Panc1 (cell line): ENCODE results near the gene WWOX. TPM values are rescaled to one million over a fixed set of nuclear protein-coding genes. Genes with fewer than 3 reads are reported as not detected.

Experiments used
- ATAC-seq: fragments of 200-7000 bp; cut with Tn5 transposase; 2 replicates; pipeline ENCODE4 v1.9.1; 2020; ENCODE audit warnings: mild to moderate bottlenecking, moderate library complexity
- BruUV-seq: library from RNA; stranded (reverse); fragments of 400-500 nt; replicated peaks from 2 replicates; lab custom pipeline; 2021; lab: Mats Ljungman, UMichigan
- CTCF ChIA-PET: fragments of 300-600 bp; sonication (Branson Sonifier 250); formaldehyde crosslinking; loops from one replicate; lab custom pipeline; 2022; ENCODE audit warnings: antibody characterized with exemption; lab: Charles Lee
- POLR2A ChIA-PET: fragments of 300-600 bp; sonication (Branson Sonifier 250); formaldehyde crosslinking; loops from one replicate; lab custom pipeline; 2022; ENCODE audit warnings: antibody characterized with exemption; lab: Charles Lee
- DNase-seq: peaks from one replicate; pipeline ENCODE4 v3.0.0-alpha.2; 2010; ENCODE audit warnings: low read depth, low spot score
- H3K27ac ChIP-seq: 2 replicates; pipeline ENCODE4 v1.5.1; 2011; ENCODE audit warnings: mild to moderate bottlenecking, low read length, inconsistent platforms
- H3K27me3 ChIP-seq: fragments of 200-500 bp; sonication (Bioruptor generic); 2 replicates; pipeline ENCODE4 v1.6.0; 2014; ENCODE audit warnings: low read length, inconsistent platforms; ENCODE audit not compliant: control insufficient read depth, insufficient read depth
- H3K36me3 ChIP-seq: fragments of 200-500 bp; sonication (Bioruptor generic); 2 replicates; pipeline ENCODE4 v1.5.1; 2014; ENCODE audit warnings: inconsistent platforms, mild to moderate bottlenecking, low read length, moderate library complexity; ENCODE audit not compliant: control insufficient read depth, insufficient read depth
- H3K4me1 ChIP-seq: 2 replicates; pipeline ENCODE4 v1.5.1; 2011; ENCODE audit warnings: inconsistent platforms, mild to moderate bottlenecking, low read length, moderate library complexity; ENCODE audit not compliant: control insufficient read depth, insufficient read depth
- H3K4me3 ChIP-seq, 2 experiments: 2 replicates each; pipeline ENCODE4 v1.5.1; 2011 to 2012; ENCODE audit warnings: low read depth in 2 of 2, low read length in 2 of 2, mild to moderate bottlenecking in 2 of 2, inconsistent platforms in 1 of 2, moderate library complexity in 1 of 2
- H3K9me3 ChIP-seq: fragments of 200-500 bp; sonication (Bioruptor generic); 2 replicates; pipeline ENCODE4 v1.5.1; 2014; ENCODE audit warnings: low read depth, mild to moderate bottlenecking, inconsistent platforms, low read length, moderate library complexity; ENCODE audit not compliant: control insufficient read depth, insufficient read depth
- CTCF ChIP-seq: fragments of 450-650 bp; IDR thresholded peaks from 2 replicates; pipeline ENCODE4 v1.5.1; 2017; ENCODE audit warnings: mild to moderate bottlenecking
- POLR2AphosphoS5 ChIP-seq: IDR thresholded peaks from 2 replicates; pipeline ENCODE4 v1.6.1; 2012; ENCODE audit warnings: mild to moderate bottlenecking, low read depth, low read length, moderate library complexity
- SIN3A ChIP-seq: IDR thresholded peaks from 2 replicates; pipeline ENCODE4 v1.6.1; 2012; ENCODE audit warnings: low read depth, mild to moderate bottlenecking, low read length, moderate library complexity, borderline replicate concordance; ENCODE audit not compliant: insufficient read depth
- TCF7L2 ChIP-seq: IDR thresholded peaks from 2 replicates; pipeline ENCODE4 v1.6.1; 2011; ENCODE audit warnings: mild to moderate bottlenecking, low read depth, low read length, inconsistent platforms
- in situ Hi-C: cut with HindIII; loops from 2 replicates; pipeline ENCODE4 v1.10.0; 2016; ENCODE audit warnings: low sequenced_read_pairs, low pct_unique_long_range_greater_than_20kb
- intact Hi-C: fragments of 100-400 bp; cut with micrococcal nuclease; formaldehyde crosslinking; loops from one replicate; pipeline ENCODE4 v1.10.0; 2022; ENCODE audit not compliant: unreplicated experiment
- total RNA-seq: library from RNA; stranded (reverse); gene quantifications from one replicate; pipeline ENCODE4 v1.2.1, GENCODE V29; 2021; ENCODE audit not compliant: unreplicated experiment
- TF ChIP-seq, protein P1 (sequence below), 2 experiments: IDR thresholded peaks; 2 replicates each; pipeline ENCODE4 v1.6.1; 2011 to 2012; ENCODE audit warnings: low read depth in 2 of 2, control low read depth in 1 of 2, low read length in 1 of 2, mild to moderate bottlenecking in 1 of 2, moderate library complexity in 1 of 2; ENCODE audit not compliant: insufficient read depth in 1 of 2

Gene WWOX
- total RNA-seq, 1 experiment from 2014 or later, result 12.5 TPM

DNA sequence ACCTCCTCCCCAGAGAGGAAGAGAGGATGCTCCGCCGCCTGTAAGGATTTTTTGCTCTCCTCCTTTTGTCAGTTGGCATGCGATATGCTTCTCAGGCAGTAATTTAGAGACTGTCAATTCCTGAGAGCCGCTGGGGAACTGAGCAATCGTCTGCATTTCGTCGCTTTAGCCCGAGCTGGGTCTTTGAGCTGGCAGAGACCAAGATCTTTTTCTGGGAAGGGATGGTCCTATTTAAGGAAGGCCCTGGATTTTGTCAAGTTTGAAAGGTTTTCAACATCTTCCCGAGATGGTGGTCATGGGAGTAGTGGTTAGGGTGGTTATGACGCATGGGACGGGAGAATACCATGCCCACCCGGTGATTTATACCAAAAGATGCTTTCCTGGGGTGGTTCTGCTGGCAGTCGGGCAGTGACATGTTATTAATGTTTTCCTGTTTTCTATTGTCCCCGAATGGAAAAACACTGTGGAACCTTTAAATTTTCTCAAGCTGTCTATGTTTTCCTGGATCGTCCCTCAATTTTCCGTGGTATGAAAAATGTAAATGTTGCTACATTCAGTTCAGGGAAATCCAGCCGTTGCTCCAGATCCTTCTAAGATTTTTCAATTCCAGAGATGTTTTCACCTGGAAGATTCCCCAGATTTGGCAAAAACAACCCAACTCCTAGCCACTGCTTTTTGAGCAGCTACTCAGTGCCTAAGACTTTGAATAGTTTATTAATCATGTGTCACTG is 914.6 kb downstream of the WWOX start:
- H3K27ac ChIP-seq, result no peak overlapping the region
- DNase-seq, result no peak
- in situ Hi-C loops (no loop called here), intact Hi-C loops (no loop called here)
- TF ChIP-seq SIN3A (no peak), TCF7L2 (no peak), POLR2AphosphoS5 (no peak), CTCF (no peak)
- TF ChIP-seq, protein P1, sequence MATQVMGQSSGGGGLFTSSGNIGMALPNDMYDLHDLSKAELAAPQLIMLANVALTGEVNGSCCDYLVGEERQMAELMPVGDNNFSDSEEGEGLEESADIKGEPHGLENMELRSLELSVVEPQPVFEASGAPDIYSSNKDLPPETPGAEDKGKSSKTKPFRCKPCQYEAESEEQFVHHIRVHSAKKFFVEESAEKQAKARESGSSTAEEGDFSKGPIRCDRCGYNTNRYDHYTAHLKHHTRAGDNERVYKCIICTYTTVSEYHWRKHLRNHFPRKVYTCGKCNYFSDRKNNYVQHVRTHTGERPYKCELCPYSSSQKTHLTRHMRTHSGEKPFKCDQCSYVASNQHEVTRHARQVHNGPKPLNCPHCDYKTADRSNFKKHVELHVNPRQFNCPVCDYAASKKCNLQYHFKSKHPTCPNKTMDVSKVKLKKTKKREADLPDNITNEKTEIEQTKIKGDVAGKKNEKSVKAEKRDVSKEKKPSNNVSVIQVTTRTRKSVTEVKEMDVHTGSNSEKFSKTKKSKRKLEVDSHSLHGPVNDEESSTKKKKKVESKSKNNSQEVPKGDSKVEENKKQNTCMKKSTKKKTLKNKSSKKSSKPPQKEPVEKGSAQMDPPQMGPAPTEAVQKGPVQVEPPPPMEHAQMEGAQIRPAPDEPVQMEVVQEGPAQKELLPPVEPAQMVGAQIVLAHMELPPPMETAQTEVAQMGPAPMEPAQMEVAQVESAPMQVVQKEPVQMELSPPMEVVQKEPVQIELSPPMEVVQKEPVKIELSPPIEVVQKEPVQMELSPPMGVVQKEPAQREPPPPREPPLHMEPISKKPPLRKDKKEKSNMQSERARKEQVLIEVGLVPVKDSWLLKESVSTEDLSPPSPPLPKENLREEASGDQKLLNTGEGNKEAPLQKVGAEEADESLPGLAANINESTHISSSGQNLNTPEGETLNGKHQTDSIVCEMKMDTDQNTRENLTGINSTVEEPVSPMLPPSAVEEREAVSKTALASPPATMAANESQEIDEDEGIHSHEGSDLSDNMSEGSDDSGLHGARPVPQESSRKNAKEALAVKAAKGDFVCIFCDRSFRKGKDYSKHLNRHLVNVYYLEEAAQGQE (IDR thresholded peaks at IDR 0.05; ENCODE audit: insufficient read depth in 1 of 2, low read depth in 2 of 2, low read length in 1 of 2), result no peak
- BruUV-seq, result no TSS peak
- ChIA-PET CTCF (no interaction called here), POLR2A (no interaction called here)
- H3K27me3 ChIP-seq, result no peaks in the 10 kb centered on the region
- H3K4me3 ChIP-seq, result no peak overlapping the region
- H3K9me3 ChIP-seq, result no peaks in the 10 kb centered on the region
- H3K36me3 ChIP-seq, result no peaks in the 10 kb centered on the region
- ATAC-seq, result no peak
- H3K4me1 ChIP-seq, result no peaks in the 10 kb centered on the region

DNA sequence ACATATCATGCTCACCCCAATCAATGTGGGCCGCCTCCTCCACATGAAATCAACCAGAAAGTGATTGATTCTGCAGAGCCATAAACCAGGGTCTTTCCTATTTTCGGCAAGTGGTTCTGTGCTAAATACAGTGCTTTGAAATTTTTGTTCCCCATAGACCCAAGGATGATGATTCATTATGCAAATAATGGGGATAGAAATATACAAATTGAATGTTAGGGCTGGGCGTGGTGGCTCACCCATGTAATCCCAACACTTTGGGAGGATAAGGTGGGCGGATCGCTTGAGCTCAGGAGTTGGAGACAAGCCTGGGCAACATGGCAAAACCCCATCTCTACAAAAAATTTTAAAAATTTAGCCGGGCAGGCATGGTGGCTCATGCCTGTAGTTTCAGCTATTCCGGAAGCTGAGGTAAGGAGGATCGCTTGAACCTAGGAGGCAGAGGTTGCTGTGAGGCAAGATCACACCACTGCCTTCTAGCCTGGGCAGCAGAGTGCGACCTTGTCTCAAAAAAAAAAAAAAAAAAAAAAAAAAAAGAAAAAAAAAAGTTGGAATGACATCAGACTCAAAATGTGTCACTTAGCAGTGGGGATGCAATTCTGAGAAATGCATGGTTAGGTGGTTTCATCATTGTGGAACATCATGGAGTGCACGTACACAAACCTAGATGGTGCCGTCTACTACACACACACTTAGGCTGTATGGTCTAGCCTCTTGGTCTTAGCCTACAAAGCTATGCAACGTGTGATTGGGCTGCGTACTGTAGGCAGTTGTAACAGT is 919.4 kb downstream of the WWOX start:
- no TSS peak for BruUV-seq
- no peak for DNase-seq
- no peak for TF ChIP-seq CTCF
- no peak for TF ChIP-seq TCF7L2
- TF ChIP-seq, protein P1 (IDR thresholded peaks at IDR 0.05; ENCODE audit: insufficient read depth in 1 of 2, low read depth in 2 of 2, low read length in 1 of 2), result no peak
- TF ChIP-seq POLR2AphosphoS5, result no peak
- TF ChIP-seq SIN3A, result no peak
- Histone ChIP-seq H3K36me3 (no peaks in the 10 kb centered on the region), H3K27ac (no peak overlapping the region), H3K4me1 (no peaks in the 10 kb centered on the region), H3K4me3 (no peak overlapping the region), H3K27me3 (no peaks in the 10 kb centered on the region), H3K9me3 (no peaks in the 10 kb centered on the region)
- ChIA-PET POLR2A (no interaction called here), CTCF (no interaction called here)
- intact Hi-C loops (no loop called here), in situ Hi-C loops (no loop called here)
- ATAC-seq, result no peak
